ENCODE data around the gene MT1M.
A peak's percentile ranks its signal among the peaks of the same experiment; 100 is the strongest.

DNA sequence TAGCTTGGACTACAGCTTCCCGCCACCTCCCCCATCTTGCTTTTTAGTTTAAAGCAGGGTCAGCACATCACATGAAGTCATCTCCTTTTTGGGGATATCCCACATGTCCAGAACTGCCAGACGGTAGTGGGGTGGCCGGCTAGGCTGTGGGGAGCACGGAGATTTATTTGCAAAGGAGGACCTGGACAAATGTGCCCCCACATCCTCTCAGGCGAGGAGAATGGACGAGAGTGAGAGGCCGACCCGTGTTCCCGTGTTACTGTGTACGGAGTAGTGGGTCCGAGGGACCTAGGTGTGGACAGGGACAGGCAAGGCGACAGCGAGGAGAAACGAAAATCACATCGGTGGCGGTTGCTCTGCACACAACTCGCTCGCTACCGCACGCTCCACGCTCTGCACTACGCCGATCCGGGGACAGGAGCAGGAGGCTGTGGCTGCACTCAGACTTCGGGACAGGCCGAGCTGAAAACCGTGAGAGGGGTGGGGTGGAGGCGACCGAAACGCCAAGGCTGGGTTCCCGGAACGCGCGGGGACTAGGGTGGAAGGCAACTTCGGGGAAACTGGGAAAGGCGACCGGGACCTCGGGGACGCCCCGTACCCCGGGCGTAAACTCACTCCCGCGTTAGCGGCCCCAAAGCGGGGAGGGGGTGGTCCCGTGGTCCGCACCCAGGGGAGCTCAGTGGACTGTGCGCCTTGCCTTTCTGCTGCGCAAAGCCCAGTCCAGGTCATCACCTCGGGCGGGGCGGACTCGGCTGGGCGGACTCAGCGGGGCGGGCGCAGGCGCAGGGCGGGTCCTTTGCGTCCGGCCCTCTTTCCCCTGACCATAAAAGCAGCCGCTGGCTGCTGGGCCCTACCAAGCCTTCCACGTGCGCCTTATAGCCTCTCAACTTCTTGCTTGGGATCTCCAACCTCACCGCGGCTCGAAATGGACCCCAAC, 5.6 kb downstream of the MT1M start, which contains the start of gene MT1A:
- TF ChIP-seq, protein P1, sequence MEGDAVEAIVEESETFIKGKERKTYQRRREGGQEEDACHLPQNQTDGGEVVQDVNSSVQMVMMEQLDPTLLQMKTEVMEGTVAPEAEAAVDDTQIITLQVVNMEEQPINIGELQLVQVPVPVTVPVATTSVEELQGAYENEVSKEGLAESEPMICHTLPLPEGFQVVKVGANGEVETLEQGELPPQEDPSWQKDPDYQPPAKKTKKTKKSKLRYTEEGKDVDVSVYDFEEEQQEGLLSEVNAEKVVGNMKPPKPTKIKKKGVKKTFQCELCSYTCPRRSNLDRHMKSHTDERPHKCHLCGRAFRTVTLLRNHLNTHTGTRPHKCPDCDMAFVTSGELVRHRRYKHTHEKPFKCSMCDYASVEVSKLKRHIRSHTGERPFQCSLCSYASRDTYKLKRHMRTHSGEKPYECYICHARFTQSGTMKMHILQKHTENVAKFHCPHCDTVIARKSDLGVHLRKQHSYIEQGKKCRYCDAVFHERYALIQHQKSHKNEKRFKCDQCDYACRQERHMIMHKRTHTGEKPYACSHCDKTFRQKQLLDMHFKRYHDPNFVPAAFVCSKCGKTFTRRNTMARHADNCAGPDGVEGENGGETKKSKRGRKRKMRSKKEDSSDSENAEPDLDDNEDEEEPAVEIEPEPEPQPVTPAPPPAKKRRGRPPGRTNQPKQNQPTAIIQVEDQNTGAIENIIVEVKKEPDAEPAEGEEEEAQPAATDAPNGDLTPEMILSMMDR (IDR thresholded peaks at IDR 0.05) = peak in 1 of 6 experiments; percentile 1
- TF ChIP-seq POLR2A (IDR thresholded peaks at IDR 0.05) = peak in 1 of 2 donors; percentile 73
